Measurements from ENCODE around the gene PTPRN2.

The PTPRN2 gene

DNA sequence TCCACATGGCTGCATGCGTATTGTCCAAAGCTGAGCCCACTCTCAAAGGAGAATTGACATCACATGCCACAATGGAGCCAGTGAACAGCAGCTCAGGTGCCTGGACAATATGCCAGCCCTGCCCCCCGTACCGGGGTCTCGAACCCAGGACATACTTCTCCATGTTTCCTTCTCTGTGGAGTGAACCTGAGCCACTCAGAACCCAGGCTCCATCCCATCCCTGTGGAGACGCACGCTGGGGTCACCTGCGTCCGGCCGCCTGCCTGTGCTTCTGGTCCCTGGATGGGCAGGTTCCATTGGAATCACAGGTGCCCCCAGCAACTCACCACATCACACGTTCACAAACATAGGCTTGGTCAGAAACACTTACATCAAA, 1021.0 kb downstream of the PTPRN2 start:
- whole genome bisulfite sequencing, 2 donors (ENCODE audit: extremely low coverage in 2 of 2, insufficient read length in 2 of 2, insufficient replicate concordance in 1 of 2) = no CpG with 5 or more reads among the region's 10 CpGs
- no peak overlapping the region for H2BK5ac ChIP-seq (ENCODE audit: low read length)
- H4K8ac ChIP-seq (ENCODE audit: low read depth, low read length) = no peak overlapping the region

DNA sequence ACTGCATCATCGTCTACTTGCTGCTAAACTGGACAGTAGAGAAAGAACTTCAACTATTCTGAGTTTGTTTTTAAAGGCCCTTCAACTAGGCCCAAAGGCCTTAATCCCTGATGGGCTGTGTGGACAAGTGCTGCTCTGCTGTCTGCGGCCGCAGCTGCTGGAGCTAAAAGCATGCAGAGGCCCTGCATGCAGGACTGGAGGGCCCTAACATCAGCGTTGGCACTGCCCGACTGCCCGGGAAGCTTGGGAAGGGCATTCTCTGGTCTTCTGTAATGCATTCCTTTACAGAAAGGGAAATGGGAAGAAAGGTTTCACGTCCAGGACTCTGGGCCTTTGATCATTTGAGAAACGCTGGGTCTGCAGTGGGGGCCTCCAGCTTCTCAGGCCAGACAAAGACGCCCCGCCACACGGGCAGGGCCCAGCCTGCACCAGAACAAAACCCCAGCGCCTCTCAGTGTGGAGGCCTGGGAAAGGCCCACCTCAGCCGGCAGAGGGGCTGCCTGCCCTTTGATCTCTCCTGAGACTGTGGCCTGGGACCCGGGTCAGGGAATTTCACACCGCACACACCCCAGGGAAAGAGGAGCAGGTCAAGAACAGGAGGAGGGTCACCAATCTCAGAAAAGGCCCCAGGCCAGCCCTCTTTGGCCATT, 1021.5 kb downstream of the PTPRN2 start:
- H3K4me3 ChIP-seq (ENCODE audit: low read length in 2 of 2) = no peak overlapping the region
- H3K9ac ChIP-seq (ENCODE audit: low read depth, low read length, poor library complexity) = no peak overlapping the region
- peak overlapping the region; percentile 56 for H3K27ac ChIP-seq (replicated peaks; ENCODE audit: low read length)
- peaks cover 26 to 97% of the 10 kb centered on the region in 2 donors for H3K36me3 ChIP-seq (replicated peaks in 1 of 2; ENCODE audit: control insufficient read depth in 2 of 2, insufficient read depth in 2 of 2, low read length in 2 of 2)
- H4K91ac ChIP-seq (ENCODE audit: low read depth, low read length, poor library complexity) = no peak overlapping the region
- no peak overlapping the region for H2AFZ ChIP-seq (ENCODE audit: low read length)
- H4K8ac ChIP-seq (ENCODE audit: low read depth, low read length) = no peak overlapping the region
- no peak overlapping the region for H3K4ac ChIP-seq (ENCODE audit: low read length)
- peaks cover 22 to 26% of the 10 kb centered on the region in 2 donors for H3K4me1 ChIP-seq (ENCODE audit: control insufficient read depth in 2 of 2, insufficient read depth in 1 of 2, low read depth in 1 of 2, low read length in 2 of 2)
- H3K79me1 ChIP-seq (ENCODE audit: low read depth, low read length) = peaks cover 5% of the 10 kb centered on the region
- no CpG with 5 or more reads among the region's 15 CpGs for WGBS, 2 donors (ENCODE audit: extremely low coverage in 2 of 2, insufficient read length in 2 of 2, insufficient replicate concordance in 1 of 2)
- no peak overlapping the region for H3K23ac ChIP-seq (ENCODE audit: low read depth, low read length, poor library complexity)
- H2BK5ac ChIP-seq (ENCODE audit: low read length) = no peak overlapping the region
- H2AK5ac ChIP-seq (ENCODE audit: low read depth, low read length) = no peak overlapping the region
- peaks cover 7 to 20% of the 10 kb centered on the region in 2 donors for H3K9me3 ChIP-seq (replicated peaks in 1 of 2; ENCODE audit: control insufficient read depth in 2 of 2, insufficient read depth in 1 of 2, low read depth in 1 of 2, low read length in 2 of 2)
- H3K14ac ChIP-seq (ENCODE audit: low read length) = no peak overlapping the region
- peak overlapping the region; percentile 89 for H3K18ac ChIP-seq (ENCODE audit: low read length)
- no peak overlapping the region for H2BK15ac ChIP-seq (ENCODE audit: low read length)
- peak; percentile 21 for DNase-seq (ENCODE audit: low spot score)
- no peak overlapping the region for H2BK120ac ChIP-seq (ENCODE audit: low read depth, low read length)
- H3K4me2 ChIP-seq (ENCODE audit: insufficient read depth, low read length, poor library complexity, severe bottlenecking) = no peak overlapping the region
- no peaks in the 10 kb centered on the region for H3K27me3 ChIP-seq (ENCODE audit: control insufficient read depth in 3 of 3, insufficient read depth in 3 of 3, low read depth in 1 of 3, low read length in 3 of 3)
- no peak overlapping the region for H2BK12ac ChIP-seq (ENCODE audit: low read length)

More for the DNA sequence above, 1021.0 kb downstream of the PTPRN2 start:
- Histone ChIP-seq H2BK12ac (ENCODE audit: low read length) (no peak overlapping the region), H3K4me1 (ENCODE audit: control insufficient read depth in 2 of 2, insufficient read depth in 1 of 2, low read depth in 1 of 2, low read length in 2 of 2) (peaks cover 22 to 26% of the 10 kb centered on the region in 2 donors), H4K91ac (ENCODE audit: low read depth, low read length, poor library complexity) (no peak overlapping the region), H3K9me3 (replicated peaks in 1 of 2; ENCODE audit: control insufficient read depth in 2 of 2, insufficient read depth in 1 of 2, low read depth in 1 of 2, low read length in 2 of 2) (peaks cover 7 to 20% of the 10 kb centered on the region in 2 donors), H3K27me3 (ENCODE audit: control insufficient read depth in 3 of 3, insufficient read depth in 3 of 3, low read depth in 1 of 3, low read length in 3 of 3) (no peaks in the 10 kb centered on the region), H2AFZ (ENCODE audit: low read length) (no peak overlapping the region), H2BK15ac (ENCODE audit: low read length) (no peak overlapping the region), H2BK120ac (ENCODE audit: low read depth, low read length) (no peak overlapping the region), H3K18ac (ENCODE audit: low read length) (no peak overlapping the region), H2AK5ac (ENCODE audit: low read depth, low read length) (no peak overlapping the region), H3K23ac (ENCODE audit: low read depth, low read length, poor library complexity) (no peak overlapping the region), H3K27ac (replicated peaks; ENCODE audit: low read length) (peak overlapping the region; percentile 56), H3K14ac (ENCODE audit: low read length) (no peak overlapping the region), H3K4ac (ENCODE audit: low read length) (no peak overlapping the region), H3K79me1 (ENCODE audit: low read depth, low read length) (peaks cover 5% of the 10 kb centered on the region), H3K4me2 (ENCODE audit: insufficient read depth, low read length, poor library complexity, severe bottlenecking) (no peak overlapping the region), H3K4me3 (ENCODE audit: low read length in 2 of 2) (no peak overlapping the region), H3K9ac (ENCODE audit: low read depth, low read length, poor library complexity) (no peak overlapping the region), H3K36me3 (replicated peaks in 1 of 2; ENCODE audit: control insufficient read depth in 2 of 2, insufficient read depth in 2 of 2, low read length in 2 of 2) (peaks cover 24 to 97% of the 10 kb centered on the region in 2 donors)
- DNase-seq (ENCODE audit: low spot score) = no peak

DNA sequence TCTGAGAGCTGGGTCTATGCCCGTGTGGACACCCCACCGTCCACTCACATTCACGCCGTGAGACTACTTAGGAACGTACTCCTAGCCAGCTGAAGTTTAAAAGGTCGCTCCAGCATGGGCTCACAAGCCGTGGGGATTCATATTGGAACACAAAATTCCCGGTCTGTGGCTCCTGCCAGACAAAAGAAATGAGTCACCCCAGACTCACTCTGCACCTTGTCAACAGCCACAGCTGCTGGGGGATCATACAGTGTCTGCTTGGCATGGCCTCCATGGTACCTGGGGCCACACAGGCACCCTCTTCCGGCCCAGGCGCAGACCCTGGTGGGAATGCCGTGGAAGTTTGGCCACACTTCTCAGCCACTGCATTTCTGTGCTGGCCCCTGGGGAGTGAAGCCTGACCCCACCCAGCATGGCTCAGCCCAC, 1022.4 kb downstream of the PTPRN2 start:
- H3K9me3 ChIP-seq (replicated peaks in 1 of 2; ENCODE audit: control insufficient read depth in 2 of 2, insufficient read depth in 1 of 2, low read depth in 1 of 2, low read length in 2 of 2) = peaks cover 7 to 20% of the 10 kb centered on the region in 2 donors

DNA sequence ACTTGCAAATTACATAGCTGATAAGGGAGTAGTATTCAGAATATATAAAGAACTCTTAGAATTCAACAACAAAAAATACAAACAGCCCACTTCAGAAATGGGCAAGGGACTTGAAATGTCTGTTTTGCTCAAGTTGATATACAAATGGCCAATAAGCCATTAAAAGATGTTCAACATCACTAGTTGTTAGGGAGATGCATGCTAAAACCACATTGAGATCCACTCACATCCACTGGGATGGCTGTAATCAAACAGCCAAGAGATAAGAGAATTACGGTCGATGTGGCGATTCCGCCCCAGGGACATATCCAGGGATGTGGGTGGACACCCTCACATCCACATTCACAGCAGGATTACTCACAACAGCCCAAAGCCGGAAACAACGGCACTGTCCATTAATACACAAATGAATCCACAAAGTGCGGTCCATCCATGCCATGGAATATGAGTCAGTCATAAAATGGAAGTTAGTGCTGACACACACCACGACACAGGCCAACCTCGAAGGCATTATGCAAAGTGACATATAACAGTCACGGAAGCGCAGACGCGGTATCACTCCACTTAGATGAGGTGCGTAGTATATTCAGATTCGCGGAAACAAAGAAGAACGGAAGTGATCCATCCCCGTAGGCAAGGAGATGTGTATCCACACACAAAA, 1023.0 kb downstream of the PTPRN2 start:
- Histone ChIP-seq H3K9ac (ENCODE audit: low read depth, low read length, poor library complexity) (no peak overlapping the region), H2BK5ac (ENCODE audit: low read length) (no peak overlapping the region), H3K14ac (ENCODE audit: low read length) (no peak overlapping the region), H3K4me2 (ENCODE audit: insufficient read depth, low read length, poor library complexity, severe bottlenecking) (no peak overlapping the region), H3K23ac (ENCODE audit: low read depth, low read length, poor library complexity) (no peak overlapping the region), H3K36me3 (replicated peaks in 1 of 2; ENCODE audit: control insufficient read depth in 2 of 2, insufficient read depth in 2 of 2, low read length in 2 of 2) (peaks cover 28 to 97% of the 10 kb centered on the region in 2 donors), H2BK15ac (ENCODE audit: low read length) (no peak overlapping the region), H2BK12ac (ENCODE audit: low read length) (no peak overlapping the region), H3K27me3 (ENCODE audit: control insufficient read depth in 3 of 3, insufficient read depth in 3 of 3, low read depth in 1 of 3, low read length in 3 of 3) (no peaks in the 10 kb centered on the region), H3K79me1 (ENCODE audit: low read depth, low read length) (peaks cover 5% of the 10 kb centered on the region), H3K18ac (ENCODE audit: low read length) (no peak overlapping the region), H3K4ac (ENCODE audit: low read length) (no peak overlapping the region), H4K91ac (ENCODE audit: low read depth, low read length, poor library complexity) (no peak overlapping the region), H3K4me3 (ENCODE audit: low read length in 2 of 2) (no peak overlapping the region), H2AFZ (ENCODE audit: low read length) (no peak overlapping the region), H3K27ac (replicated peaks; ENCODE audit: low read length) (no peak overlapping the region), H3K9me3 (replicated peaks in 1 of 2; ENCODE audit: control insufficient read depth in 2 of 2, insufficient read depth in 1 of 2, low read depth in 1 of 2, low read length in 2 of 2) (peaks cover 7 to 20% of the 10 kb centered on the region in 2 donors), H2AK5ac (ENCODE audit: low read depth, low read length) (no peak overlapping the region), H3K4me1 (ENCODE audit: control insufficient read depth in 2 of 2, insufficient read depth in 1 of 2, low read depth in 1 of 2, low read length in 2 of 2) (peaks cover 14 to 21% of the 10 kb centered on the region in 2 donors), H2BK120ac (ENCODE audit: low read depth, low read length) (no peak overlapping the region), H4K8ac (ENCODE audit: low read depth, low read length) (no peak overlapping the region)
- no CpG with 5 or more reads among the region's 18 CpGs for WGBS, 2 donors (ENCODE audit: extremely low coverage in 2 of 2, insufficient read length in 2 of 2, insufficient replicate concordance in 1 of 2)
- DNase-seq (ENCODE audit: low spot score) = no peak

More for the DNA sequence above, 1022.4 kb downstream of the PTPRN2 start:
- Histone ChIP-seq H3K14ac (ENCODE audit: low read length) (no peak overlapping the region), H3K9ac (ENCODE audit: low read depth, low read length, poor library complexity) (no peak overlapping the region), H3K4me3 (ENCODE audit: low read length in 2 of 2) (no peak overlapping the region), H3K18ac (ENCODE audit: low read length) (peak overlapping the region; percentile 23), H2BK12ac (ENCODE audit: low read length) (no peak overlapping the region), H2BK120ac (ENCODE audit: low read depth, low read length) (no peak overlapping the region), H2BK15ac (ENCODE audit: low read length) (no peak overlapping the region), H3K27me3 (ENCODE audit: control insufficient read depth in 3 of 3, insufficient read depth in 3 of 3, low read depth in 1 of 3, low read length in 3 of 3) (no peaks in the 10 kb centered on the region), H3K4me2 (ENCODE audit: insufficient read depth, low read length, poor library complexity, severe bottlenecking) (no peak overlapping the region), H4K8ac (ENCODE audit: low read depth, low read length) (no peak overlapping the region), H2BK5ac (ENCODE audit: low read length) (no peak overlapping the region), H2AK5ac (ENCODE audit: low read depth, low read length) (no peak overlapping the region), H2AFZ (ENCODE audit: low read length) (no peak overlapping the region), H3K36me3 (replicated peaks in 1 of 2; ENCODE audit: control insufficient read depth in 2 of 2, insufficient read depth in 2 of 2, low read length in 2 of 2) (peaks cover 28 to 97% of the 10 kb centered on the region in 2 donors), H3K4me1 (ENCODE audit: control insufficient read depth in 2 of 2, insufficient read depth in 1 of 2, low read depth in 1 of 2, low read length in 2 of 2) (peaks cover 20 to 22% of the 10 kb centered on the region in 2 donors), H3K27ac (replicated peaks; ENCODE audit: low read length) (no peak overlapping the region), H3K79me1 (ENCODE audit: low read depth, low read length) (peaks cover 5% of the 10 kb centered on the region), H3K4ac (ENCODE audit: low read length) (no peak overlapping the region), H3K23ac (ENCODE audit: low read depth, low read length, poor library complexity) (no peak overlapping the region), H4K91ac (ENCODE audit: low read depth, low read length, poor library complexity) (no peak overlapping the region)
- WGBS, 2 donors (ENCODE audit: extremely low coverage in 2 of 2, insufficient read length in 2 of 2, insufficient replicate concordance in 1 of 2) = no CpG with 5 or more reads among the region's 11 CpGs
- DNase-seq (ENCODE audit: low spot score) = no peak
